Measurements from ENCODE around the gene WDR87.

- TF ChIP-seq CTCF (tag by site-specific recombination; IDR thresholded peaks at IDR 0.05), result no peak
- TF ChIP-seq, protein P1, sequence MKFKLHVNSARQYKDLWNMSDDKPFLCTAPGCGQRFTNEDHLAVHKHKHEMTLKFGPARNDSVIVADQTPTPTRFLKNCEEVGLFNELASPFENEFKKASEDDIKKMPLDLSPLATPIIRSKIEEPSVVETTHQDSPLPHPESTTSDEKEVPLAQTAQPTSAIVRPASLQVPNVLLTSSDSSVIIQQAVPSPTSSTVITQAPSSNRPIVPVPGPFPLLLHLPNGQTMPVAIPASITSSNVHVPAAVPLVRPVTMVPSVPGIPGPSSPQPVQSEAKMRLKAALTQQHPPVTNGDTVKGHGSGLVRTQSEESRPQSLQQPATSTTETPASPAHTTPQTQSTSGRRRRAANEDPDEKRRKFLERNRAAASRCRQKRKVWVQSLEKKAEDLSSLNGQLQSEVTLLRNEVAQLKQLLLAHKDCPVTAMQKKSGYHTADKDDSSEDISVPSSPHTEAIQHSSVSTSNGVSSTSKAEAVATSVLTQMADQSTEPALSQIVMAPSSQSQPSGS (tag by site-specific recombination; IDR thresholded peaks at IDR 0.05; ENCODE audit: low read depth), result no peak
Observed at GRCh38 chr19:37872383-37872782, 34.0 kb downstream of the WDR87 start.
